ENCODE measurements around the gene KCNMA1.

The KCNMA1 gene

DNA sequence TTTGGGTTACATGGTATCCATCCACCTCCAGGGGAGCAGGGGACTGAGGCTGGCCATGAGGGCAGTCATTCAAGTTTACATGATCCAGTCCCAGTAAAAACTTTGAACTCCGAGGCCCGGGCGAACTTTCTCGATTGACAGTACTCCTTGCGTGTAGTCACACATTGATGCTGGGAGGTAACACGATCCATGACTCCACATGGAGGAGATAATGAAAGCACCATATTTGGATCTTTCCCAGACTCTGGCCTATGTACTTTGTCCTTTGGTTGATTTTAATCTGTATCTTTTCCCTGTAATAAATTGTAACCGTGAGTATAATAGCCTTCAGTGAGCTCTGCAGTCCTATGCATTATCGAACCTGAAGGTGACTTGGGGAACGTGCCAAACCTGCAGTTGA is 401.6 kb downstream of the KCNMA1 start:
- in situ Hi-C loops (cut with MboI; ENCODE audit: low sequenced_read_pairs), result no loop called here

- in situ Hi-C loops (cut with MboI; ENCODE audit: low sequenced_read_pairs), result no loop called here
These were observed 403.0 kb downstream of the KCNMA1 start for GRCh38 chr10:77234599-77234998.

DNA sequence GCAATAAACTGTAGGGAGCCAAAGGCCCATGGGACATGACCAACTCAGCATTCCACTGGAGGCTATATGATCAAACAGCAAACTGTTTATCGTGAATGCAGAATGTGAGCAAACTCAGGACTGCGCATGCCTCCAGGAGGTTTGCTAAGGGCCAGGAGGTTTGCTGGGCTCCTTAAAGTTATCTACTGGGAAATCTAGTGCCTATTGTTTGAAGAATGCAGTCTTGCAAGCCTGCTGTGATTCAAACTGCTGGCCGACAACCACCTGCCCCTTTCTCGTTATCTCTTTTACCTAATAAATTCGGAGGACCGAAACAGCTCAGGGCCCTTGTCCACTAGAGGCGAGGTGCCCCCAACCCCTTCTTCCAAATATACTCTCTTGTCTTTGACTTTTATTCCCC is 404.1 kb downstream of the KCNMA1 start:
- in situ Hi-C loops (cut with MboI; ENCODE audit: low sequenced_read_pairs), result no loop called here

GRCh38 chr10:77231884-77232610 is 405.6 kb downstream of the KCNMA1 start:
- in situ Hi-C loops (cut with MboI; ENCODE audit: low sequenced_read_pairs), result no loop called here

DNA sequence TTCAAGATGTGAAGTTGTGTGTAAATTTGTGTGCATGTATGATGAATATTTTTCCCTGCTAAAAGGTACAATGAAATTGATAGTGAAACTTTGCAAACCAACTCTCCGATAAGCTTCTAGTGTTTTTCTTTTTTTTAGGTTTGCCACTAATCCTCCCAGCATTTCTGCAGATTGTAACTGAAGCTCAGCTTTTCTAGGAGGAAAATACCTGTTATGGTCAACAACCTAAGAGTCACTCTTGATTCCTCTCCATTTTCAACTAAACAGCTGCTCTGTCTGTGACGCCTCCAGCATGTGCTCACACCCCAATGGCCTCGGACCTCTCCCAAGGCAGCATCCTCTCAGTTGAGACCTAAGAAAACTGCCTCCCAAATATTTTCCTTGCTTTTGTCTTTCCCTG is 406.2 kb downstream of the KCNMA1 start:
- in situ Hi-C loops (cut with MboI; ENCODE audit: low sequenced_read_pairs), result no loop called here

DNA sequence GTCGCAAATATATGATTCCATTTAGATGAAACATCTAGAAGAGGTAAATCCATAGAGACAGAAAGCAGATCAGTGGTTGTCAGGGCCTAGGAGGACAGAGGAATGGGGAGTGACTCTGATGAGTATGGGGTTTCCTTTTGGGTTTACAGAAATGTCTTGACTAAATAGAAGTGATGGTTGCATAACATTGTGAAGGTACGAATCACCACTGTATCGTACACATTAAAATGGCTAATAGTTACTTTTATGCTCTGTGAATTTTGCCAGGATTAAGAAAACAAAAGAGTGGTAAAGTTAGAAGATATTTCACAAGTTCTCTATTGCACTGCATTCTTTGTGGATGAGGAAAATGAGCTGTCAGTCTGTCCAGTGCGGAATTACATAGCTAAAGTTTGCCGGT is 407.4 kb downstream of the KCNMA1 start:
- in situ Hi-C loops (cut with MboI; ENCODE audit: low sequenced_read_pairs), result no loop called here

DNA sequence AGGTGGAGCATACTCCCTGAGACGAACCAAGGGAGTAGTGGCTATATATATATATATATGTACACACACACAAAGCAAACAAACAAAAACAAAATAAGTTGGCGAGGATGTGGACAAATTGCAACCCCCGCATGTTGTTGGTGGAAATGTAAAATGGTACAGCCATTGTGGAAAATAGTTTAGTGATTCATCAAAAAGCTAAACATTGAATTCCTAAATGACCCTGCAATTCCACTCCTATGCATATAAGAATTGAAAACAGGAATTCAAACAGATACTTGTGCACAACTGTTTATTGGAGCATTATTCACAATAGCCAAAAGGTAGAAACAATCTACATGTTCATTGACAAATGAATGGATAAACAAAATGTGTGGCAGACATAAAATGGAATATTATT is 407.9 kb downstream of the KCNMA1 start:
- in situ Hi-C loops (cut with MboI; ENCODE audit: low sequenced_read_pairs), result no loop called here

DNA sequence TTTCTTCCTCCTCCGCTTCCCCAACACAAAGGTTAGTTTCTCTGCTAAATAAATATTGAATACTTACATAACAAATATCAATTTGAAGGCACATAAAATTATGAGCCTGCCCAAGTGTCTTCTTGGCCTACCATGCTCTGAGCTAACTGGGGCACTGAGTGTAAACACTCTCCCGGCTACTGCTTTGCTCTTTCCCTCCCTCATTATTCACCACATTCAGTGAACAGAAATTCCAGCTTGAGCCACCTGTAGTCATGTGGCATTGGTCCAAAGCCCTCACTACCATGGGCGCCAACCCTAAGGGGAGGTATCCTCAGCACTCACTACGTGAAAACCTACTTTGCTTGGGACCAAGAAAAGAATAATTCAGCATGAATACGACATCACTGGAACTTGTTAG is 409.0 kb downstream of the KCNMA1 start:
- in situ Hi-C loops (cut with MboI; ENCODE audit: low sequenced_read_pairs), result no loop called here

DNA sequence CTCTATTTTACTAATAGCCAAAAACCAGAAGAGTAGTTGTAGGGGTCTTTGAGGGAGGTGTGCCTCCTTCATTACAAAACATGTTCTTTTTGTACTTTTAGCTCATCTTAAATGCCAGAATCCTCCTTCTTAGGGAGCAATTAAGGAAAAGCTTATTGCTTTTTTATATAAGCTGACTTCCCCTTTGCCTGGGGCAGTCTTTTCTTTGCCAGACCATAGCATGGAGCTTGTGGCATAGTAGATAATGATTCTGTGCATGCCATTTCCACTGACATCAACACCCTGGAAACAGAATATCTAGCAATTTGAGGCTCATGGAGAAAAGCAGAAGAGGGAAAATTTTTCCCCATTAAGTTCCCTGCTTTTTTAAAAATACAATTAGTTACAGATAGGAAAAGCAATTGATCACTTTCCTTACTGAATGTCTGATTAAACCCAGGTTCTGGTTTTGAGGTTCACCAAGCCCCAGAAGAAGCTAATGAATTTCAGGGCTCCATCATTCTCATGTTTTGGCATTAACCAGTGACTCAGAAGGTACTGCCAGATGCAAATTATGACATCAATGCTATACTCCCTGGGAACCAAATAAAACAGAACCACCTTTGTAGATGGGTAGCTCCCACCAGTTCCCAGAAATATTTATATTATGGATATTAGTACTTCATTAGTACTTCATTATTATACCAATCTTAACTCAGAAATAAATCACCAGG is 410.6 kb downstream of the KCNMA1 start:
- in situ Hi-C loops (cut with MboI; ENCODE audit: low sequenced_read_pairs), result no loop called here

DNA sequence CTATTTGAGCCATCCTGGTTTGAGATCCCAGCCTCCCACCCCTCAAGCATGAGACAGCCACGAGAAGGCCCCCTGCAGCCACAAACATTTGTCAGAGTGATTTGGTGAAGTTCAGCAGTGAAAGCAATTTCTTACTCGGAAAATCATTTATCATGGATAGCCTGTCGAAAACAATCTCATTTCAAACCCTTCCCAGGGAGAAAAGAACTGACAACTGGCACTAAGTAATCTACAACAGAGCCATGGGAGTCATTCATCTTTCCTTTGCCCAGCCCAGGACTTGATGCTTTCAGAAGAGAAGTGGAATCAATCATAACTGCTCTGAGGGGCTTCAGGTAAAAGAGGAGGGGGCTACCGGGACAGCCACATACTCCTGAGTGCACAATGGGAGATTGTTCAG is 411.2 kb downstream of the KCNMA1 start:
- in situ Hi-C loops (cut with MboI; ENCODE audit: low sequenced_read_pairs), result no loop called here

GRCh38 chr10:77226020-77226419 is 411.6 kb downstream of the KCNMA1 start:
- in situ Hi-C loops (cut with MboI; ENCODE audit: low sequenced_read_pairs), result no loop called here

DNA sequence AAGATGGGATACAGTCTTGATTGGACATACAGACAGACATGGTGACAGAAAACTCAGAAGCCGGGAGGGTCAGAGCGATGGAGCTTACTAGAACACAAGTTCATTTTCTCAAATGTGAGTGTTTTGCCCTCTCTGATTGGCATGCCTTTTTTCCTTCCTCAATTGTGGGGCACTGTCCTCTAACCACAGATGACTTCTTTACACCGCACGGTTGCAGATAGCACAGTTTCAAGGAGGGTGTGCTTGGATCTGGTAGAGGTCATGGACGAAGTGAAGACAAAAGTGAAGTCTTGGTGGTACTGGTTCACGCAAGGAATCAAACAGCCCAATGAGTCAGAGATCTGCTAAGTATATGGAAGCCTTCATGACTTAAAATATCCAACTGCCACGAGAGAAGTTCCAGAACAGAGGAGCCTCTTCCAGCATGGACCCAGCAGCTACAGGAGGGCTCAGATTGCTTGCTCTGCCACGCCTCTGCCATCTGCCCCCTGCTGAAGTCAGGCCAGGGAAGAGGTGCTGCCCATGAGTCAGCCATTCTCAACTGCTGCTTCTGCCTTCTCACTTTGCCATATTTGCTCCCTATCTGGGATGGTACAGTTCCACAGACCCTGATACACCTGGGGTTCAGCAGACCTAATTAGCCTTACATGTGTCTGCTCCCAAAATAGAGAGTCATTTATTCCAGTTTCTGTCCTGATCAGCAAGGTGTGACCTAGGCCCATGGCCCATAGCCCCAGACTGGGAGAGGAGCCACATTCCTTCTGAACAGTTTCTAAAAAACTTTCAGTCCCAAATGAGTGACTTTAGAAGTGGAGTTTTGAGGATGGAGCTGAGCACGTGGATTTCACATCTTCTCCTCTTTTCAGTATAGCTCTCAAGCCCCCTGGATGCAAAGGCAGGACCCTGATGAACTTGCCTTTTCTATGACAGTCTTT is 413.8 kb downstream of the KCNMA1 start:
- in situ Hi-C loops (cut with MboI; ENCODE audit: low sequenced_read_pairs), result no loop called here

DNA sequence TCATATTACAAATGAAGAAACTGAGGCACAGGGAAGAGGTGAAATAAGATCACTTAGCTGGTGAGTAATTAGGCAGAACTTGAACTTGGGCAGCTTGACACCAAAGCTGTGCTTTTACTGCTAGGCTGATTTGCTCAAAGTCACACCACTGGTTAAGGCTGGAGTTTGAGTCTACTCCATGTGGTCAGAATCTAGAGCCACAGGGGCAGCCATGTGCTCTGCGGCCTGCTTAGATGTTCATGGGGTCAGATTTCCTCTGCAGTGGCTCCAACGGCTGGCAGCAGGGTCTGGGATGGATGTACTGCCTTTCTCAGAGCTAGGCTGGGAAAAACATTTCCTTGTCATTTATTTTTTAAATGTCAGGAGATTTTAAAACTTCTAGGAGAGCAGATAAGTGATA is 417.5 kb downstream of the KCNMA1 start:
- in situ Hi-C loops (cut with MboI; ENCODE audit: low sequenced_read_pairs), result no loop called here

- in situ Hi-C loops (cut with MboI; ENCODE audit: low sequenced_read_pairs), result no loop called here
These were observed 418.6 kb downstream of the KCNMA1 start for GRCh38 chr10:77219046-77219445.

GRCh38 chr10:77214799-77215198 is 422.8 kb downstream of the KCNMA1 start:
- in situ Hi-C loops (cut with MboI; ENCODE audit: low sequenced_read_pairs), result no loop called here

DNA sequence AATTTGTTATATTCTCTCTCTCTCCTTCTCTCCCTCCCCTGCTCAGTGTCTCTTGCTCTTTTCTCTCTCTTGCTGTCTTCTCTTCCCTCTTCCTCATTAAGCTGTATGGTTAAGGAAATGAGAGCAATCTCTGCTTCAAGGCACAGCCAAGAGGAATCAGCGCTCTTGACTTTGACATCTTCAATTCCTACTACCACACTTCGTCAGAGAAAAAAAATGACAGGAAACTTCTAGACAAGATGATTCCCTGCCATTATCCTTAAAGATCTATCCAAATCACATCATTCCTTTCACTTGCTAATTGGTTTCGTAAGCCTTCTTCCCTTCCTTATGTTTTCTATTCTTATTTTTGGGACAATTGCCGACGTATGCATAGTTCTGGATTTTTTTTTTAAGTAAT is 425.0 kb downstream of the KCNMA1 start:
- in situ Hi-C loops (cut with MboI; ENCODE audit: low sequenced_read_pairs), result no loop called here

DNA sequence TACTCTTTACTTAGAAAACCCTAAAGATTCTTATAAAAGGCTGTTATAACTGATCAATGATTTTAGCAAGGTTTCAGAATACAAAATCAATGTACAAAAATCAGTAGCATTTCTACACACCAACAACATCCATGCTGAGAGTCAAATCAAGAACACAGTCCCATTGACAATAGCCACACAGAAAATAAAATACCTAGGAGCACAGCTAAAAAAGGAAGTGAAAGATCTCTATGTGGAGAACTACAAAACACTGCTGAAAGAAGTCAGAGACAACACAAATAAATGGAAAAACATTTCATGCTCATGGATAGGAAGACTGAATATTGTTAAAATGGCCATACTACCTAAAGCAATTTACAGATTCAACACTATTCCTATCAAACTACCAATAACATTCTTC is 427.0 kb downstream of the KCNMA1 start:
- in situ Hi-C loops (cut with MboI; ENCODE audit: low sequenced_read_pairs), result no loop called here

GRCh38 chr10:77208684-77209256 is 428.8 kb downstream of the KCNMA1 start:
- in situ Hi-C loops (cut with MboI; ENCODE audit: low sequenced_read_pairs), result no loop called here

DNA sequence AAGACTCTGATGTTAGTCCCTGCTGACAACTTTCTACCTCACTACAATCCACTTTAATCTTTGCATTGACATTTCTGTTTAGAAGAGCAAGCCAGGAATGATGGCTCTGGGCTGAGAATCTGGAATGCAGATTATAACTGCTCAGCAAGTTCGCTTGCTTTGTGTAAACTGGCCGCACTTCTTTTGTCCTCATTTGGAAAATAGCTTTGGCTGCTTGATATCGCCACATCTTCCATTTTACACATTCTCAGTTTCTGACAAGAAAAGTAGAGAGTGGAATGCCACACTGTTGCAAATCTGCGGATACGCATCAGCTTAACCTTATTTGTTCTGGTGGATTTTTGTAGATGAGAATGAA is 429.8 kb downstream of the KCNMA1 start:
- in situ Hi-C loops (cut with MboI; ENCODE audit: low sequenced_read_pairs), result no loop called here

DNA sequence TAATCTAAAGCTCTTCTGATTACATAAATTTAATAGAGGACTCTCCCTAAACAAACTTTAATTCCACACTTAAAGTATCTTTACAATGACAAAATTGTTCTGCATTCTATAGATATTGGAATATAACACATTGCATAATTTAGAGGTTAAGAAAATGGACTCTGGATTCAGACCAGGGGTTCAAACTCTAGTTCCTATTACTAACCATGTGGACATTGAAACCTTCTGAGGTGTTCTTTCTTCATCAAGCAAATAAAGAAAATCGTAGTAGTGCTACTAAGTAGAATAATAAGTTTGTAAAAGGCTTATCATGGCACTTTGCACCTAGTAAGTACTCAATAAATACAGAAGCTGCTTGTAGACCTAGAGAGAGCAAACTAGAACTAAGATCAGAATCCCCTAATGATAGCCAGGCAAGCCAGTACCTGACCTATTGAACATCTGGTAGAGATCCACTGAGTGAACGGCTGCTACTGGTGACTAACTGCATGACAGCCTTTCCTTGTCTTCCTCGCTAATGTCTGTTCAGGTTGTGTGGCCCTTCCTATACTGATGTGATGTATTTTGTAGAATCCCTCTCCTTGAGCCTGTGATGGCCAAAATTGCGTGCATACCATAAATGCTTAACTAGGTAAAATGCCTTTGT is 430.3 kb downstream of the KCNMA1 start:
- in situ Hi-C loops (cut with MboI; ENCODE audit: low sequenced_read_pairs), result no loop called here

GRCh38 chr10:77205135-77205534 is 432.5 kb downstream of the KCNMA1 start:
- in situ Hi-C loops (cut with MboI; ENCODE audit: low sequenced_read_pairs), result no loop called here

Measured in HL-60/S4 treated with retinoic acid at 250 ng/mL for 4 days and 3 days (cell line).